Measurements from ENCODE around the gene TMEM59L. TPM values are rescaled to one million over a fixed set of nuclear protein-coding genes. Genes with fewer than 3 reads are reported as not detected.

The TMEM59L gene
- total RNA-seq, 1 donor from 2014 or later = 9.4 TPM

DNA sequence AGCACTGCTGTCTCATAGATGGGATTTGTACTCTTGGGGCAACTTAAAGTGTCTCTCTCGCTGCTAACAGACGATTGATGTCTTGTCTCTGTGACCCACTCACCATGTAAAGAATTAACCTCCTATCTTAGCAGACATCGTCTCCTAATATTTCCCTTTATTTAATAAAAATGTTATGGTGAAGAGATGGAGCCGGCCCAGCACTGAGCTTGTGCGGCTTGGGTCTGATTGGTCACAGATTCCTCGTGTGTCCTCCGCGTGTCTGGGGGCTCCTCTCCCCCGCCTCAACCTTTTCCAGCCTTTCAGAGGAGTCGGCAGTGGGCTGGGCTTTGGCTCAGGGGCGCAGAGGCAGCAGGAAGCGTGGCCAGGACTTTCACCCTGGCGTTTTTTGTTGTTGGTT, 57.6 kb downstream of the TMEM59L start:
- H3K36me3 Mint-ChIP-seq = peaks cover 7% of the 10 kb centered on the region
- peaks cover 8% of the 10 kb centered on the region for H3K4me1 Mint-ChIP-seq (ENCODE audit: unreplicated experiment)
- no peak overlapping the region for H3K27ac Mint-ChIP-seq
- no peaks in the 10 kb centered on the region for H3K9me3 Mint-ChIP-seq
- H3K4me3 Mint-ChIP-seq = no peak overlapping the region
- no peaks in the 10 kb centered on the region for H3K27me3 Mint-ChIP-seq
- DNase-seq (ENCODE audit: extremely low spot score, unreplicated experiment) = no peak
- TF ChIP-seq, protein P1, sequence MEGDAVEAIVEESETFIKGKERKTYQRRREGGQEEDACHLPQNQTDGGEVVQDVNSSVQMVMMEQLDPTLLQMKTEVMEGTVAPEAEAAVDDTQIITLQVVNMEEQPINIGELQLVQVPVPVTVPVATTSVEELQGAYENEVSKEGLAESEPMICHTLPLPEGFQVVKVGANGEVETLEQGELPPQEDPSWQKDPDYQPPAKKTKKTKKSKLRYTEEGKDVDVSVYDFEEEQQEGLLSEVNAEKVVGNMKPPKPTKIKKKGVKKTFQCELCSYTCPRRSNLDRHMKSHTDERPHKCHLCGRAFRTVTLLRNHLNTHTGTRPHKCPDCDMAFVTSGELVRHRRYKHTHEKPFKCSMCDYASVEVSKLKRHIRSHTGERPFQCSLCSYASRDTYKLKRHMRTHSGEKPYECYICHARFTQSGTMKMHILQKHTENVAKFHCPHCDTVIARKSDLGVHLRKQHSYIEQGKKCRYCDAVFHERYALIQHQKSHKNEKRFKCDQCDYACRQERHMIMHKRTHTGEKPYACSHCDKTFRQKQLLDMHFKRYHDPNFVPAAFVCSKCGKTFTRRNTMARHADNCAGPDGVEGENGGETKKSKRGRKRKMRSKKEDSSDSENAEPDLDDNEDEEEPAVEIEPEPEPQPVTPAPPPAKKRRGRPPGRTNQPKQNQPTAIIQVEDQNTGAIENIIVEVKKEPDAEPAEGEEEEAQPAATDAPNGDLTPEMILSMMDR (conservative IDR thresholded peaks at IDR 0.05) = no peak

Other genes with a start within 250 kb of the TMEM59L start
- gene GDF15, start 226.7 kb upstream of the TMEM59L start, total RNA-seq (ENCODE audit: low replicate concordance) = 102 and 106 TPM in 2 replicates
- 0.19 TPM in 1 of 2 replicates, not detected in the other for gene LRRC25, start 215.2 kb upstream of the TMEM59L start, total RNA-seq (ENCODE audit: low replicate concordance)
- gene SSBP4, start 193.5 kb upstream of the TMEM59L start, total RNA-seq (ENCODE audit: low replicate concordance) = 76.7 and 99.0 TPM in 2 replicates
- gene ISYNA1, start 174.7 kb upstream of the TMEM59L start, total RNA-seq (ENCODE audit: low replicate concordance) = 278 and 303 TPM in 2 replicates
- 13.6 and 16.7 TPM in 2 replicates for gene ELL, start 90.8 kb upstream of the TMEM59L start, total RNA-seq (ENCODE audit: low replicate concordance)
- 151 and 191 TPM in 2 replicates for gene FKBP8, start 69.3 kb upstream of the TMEM59L start, total RNA-seq (ENCODE audit: low replicate concordance)
- gene KXD1, start 55.0 kb upstream of the TMEM59L start, total RNA-seq (ENCODE audit: low replicate concordance) = 72.9 and 73.9 TPM in 2 replicates
- 1,126 and 1,202 TPM in 2 replicates for gene UBA52, start 41.0 kb upstream of the TMEM59L start, total RNA-seq (ENCODE audit: low replicate concordance)
- gene REX1BD, start 24.1 kb upstream of the TMEM59L start, total RNA-seq (ENCODE audit: low replicate concordance) = 54.0 and 63.5 TPM in 2 replicates
- 2.8 and 7.8 TPM in 2 replicates for gene CRLF1, start 6.1 kb upstream of the TMEM59L start, total RNA-seq (ENCODE audit: low replicate concordance)
- 11.0 and 11.1 TPM in 2 replicates for gene KLHL26, start 24.2 kb downstream of the TMEM59L start, total RNA-seq (ENCODE audit: low replicate concordance)
- 14.2 and 20.2 TPM in 2 replicates for gene CRTC1, start 70.8 kb downstream of the TMEM59L start, total RNA-seq (ENCODE audit: low replicate concordance)
- gene COMP, start 178.4 kb downstream of the TMEM59L start, total RNA-seq (ENCODE audit: low replicate concordance) = 0.12 and 0.43 TPM in 2 replicates
- 72.1 and 76.5 TPM in 2 replicates for gene UPF1, start 219.1 kb downstream of the TMEM59L start, total RNA-seq (ENCODE audit: low replicate concordance)